ENCODE results near the gene KRTAP4-2. TPM values are rescaled to one million over a fixed set of nuclear protein-coding genes. Genes with fewer than 3 reads are reported as not detected.

Gene KRTAP4-2
- total and polyA plus RNA-seq, 2 donors (not counting 1 experiment from before 2014, with no cell fraction given), result not detected

DNA sequence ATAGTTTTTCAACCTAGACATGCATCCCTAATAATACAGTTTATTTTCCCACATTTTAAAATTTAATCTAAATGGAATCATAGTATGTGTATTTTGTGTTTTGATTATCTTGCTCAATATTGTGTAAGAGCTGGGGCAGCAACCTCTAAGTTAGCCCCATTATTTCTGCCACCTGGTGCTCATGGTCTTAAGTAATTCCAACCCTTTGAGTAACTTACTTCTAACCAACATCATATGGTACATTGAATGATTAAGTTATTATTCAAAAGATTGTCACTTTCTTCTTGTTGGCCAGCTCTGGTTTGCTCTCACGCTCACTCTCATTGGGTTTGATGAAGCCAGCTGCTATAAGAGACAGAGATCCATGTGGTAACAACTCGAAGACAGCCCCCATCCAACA lies 6.1 kb downstream of the KRTAP4-2 start:
- no peak overlapping the region for H3K27ac Mint-ChIP-seq

GRCh38 chr17:41168121-41168520 lies 9.9 kb downstream of the KRTAP4-2 start, which contains the start of gene KRTAP4-3:
KRTAP4-3 (minus strand) TSS chr17:41168221; CDS start chr17:41168172, 49 bp downstream.
- POLR2A ChIA-PET, result no interaction called here
- WGBS (ENCODE audit: insufficient coverage), result 100% methylated on average over 1 of the region's 1 CpG
- Mint-ChIP-seq H3K27ac (no peak within 1 kb of the TSS), H3K27me3 (peaks cover 12% of the 10 kb centered on the region), H3K9me3 (ENCODE audit: insufficient read depth) (no peaks in the 10 kb centered on the region), H3K4me3 (no peak within 1 kb of the TSS), H3K4me1 (peaks cover 3% of the 10 kb centered on the region)
- no peak for TF ChIP-seq CTCF (IDR thresholded peaks at IDR 0.05)
- no peak for TF ChIP-seq EZH2 (IDR thresholded peaks at IDR 0.05; ENCODE audit: borderline replicate concordance, insufficient read depth, low read depth, low read length, poor library complexity, severe bottlenecking)
- Histone ChIP-seq H3K4me2 (replicated peaks; ENCODE audit: low read depth, low read length, poor library complexity, severe bottlenecking) (no peak within 1 kb of the TSS), H3K9me3 (ENCODE audit: control extremely low read depth in 1 of 3, control insufficient read depth in 2 of 3, insufficient read depth in 1 of 3, low read length in 2 of 3) (peaks cover 0 to 6% (median 0%) of the 10 kb centered on the region in 3 donors), H3K4me1 (ENCODE audit: control insufficient read depth in 2 of 2, insufficient read depth in 2 of 2, low read length in 2 of 2) (no peaks in the 10 kb centered on the region), H3K36me3 (replicated peaks in 1 of 2; ENCODE audit: control extremely low read depth in 1 of 2, control insufficient read depth in 1 of 2, extremely low read depth in 1 of 2, insufficient read depth in 2 of 2, low read length in 1 of 2) (no peaks in the 10 kb centered on the region), H2AFZ (ENCODE audit: insufficient read depth, low read depth, low read length, poor library complexity, severe bottlenecking) (no peak within 1 kb of the TSS), H3K4me3 (ENCODE audit: control extremely low read depth in 1 of 5, extremely low read depth in 1 of 5, insufficient read depth in 1 of 5, low read depth in 2 of 5, low read length in 4 of 5) (no peak within 1 kb of the TSS), H3K27ac (ENCODE audit: low read length in 2 of 2) (no peak within 1 kb of the TSS), H3K27me3 (replicated peaks in 1 of 4; ENCODE audit: control extremely low read depth in 1 of 4, control insufficient read depth in 3 of 4, insufficient read depth in 4 of 4, low read length in 3 of 4) (no peaks in the 10 kb centered on the region), H3K9ac (ENCODE audit: low read length) (no peak within 1 kb of the TSS), H3K79me2 (ENCODE audit: control insufficient read depth, insufficient read depth, low read length) (no peaks in the 10 kb centered on the region), H4K20me1 (ENCODE audit: control insufficient read depth, insufficient read depth, low read length, poor library complexity, severe bottlenecking) (no peaks in the 10 kb centered on the region)
- CTCF ChIA-PET, result interaction anchor here (0.9 kb wide), 1 partner anchor 154 kb away, joined by 3 read pairs; no protein-coding TSS in a partner anchor
- ATAC-seq (ENCODE audit: low read depth), result no peak
- no peak for DNase-seq
- intact Hi-C loops (cut with micrococcal nuclease), result no loop called here

More for the DNA sequence above, 6.1 kb downstream of the KRTAP4-2 start:
- Mint-ChIP-seq H3K9me3 (ENCODE audit: insufficient read depth) (no peaks in the 10 kb centered on the region), H3K4me3 (no peak overlapping the region), H3K27me3 (peaks cover 16% of the 10 kb centered on the region), H3K4me1 (peaks cover 24% of the 10 kb centered on the region)
- H3K9ac ChIP-seq (ENCODE audit: low read length), result no peak overlapping the region
- H4K20me1 ChIP-seq (ENCODE audit: control insufficient read depth, insufficient read depth, low read length, poor library complexity, severe bottlenecking), result no peaks in the 10 kb centered on the region
- peaks cover 0 to 6% (median 0%) of the 10 kb centered on the region in 3 donors for H3K9me3 ChIP-seq (ENCODE audit: control extremely low read depth in 1 of 3, control insufficient read depth in 2 of 3, insufficient read depth in 1 of 3, low read length in 2 of 3)
- ChIA-PET POLR2A (no interaction called here), CTCF (no interaction called here)
- H3K27ac ChIP-seq (ENCODE audit: low read length in 2 of 2), result no peak overlapping the region
- no peak overlapping the region for H3K4me3 ChIP-seq (ENCODE audit: control extremely low read depth in 1 of 5, extremely low read depth in 1 of 5, insufficient read depth in 1 of 5, low read depth in 2 of 5, low read length in 4 of 5)
- intact Hi-C loops (cut with micrococcal nuclease), result no loop called here
- no peak overlapping the region for H2AFZ ChIP-seq (ENCODE audit: insufficient read depth, low read depth, low read length, poor library complexity, severe bottlenecking)
- WGBS (ENCODE audit: insufficient coverage), result 94% methylated on average over 2 of the region's 2 CpGs
- peaks cover 18 to 20% of the 10 kb centered on the region in 2 donors for H3K4me1 ChIP-seq (ENCODE audit: control insufficient read depth in 2 of 2, insufficient read depth in 2 of 2, low read length in 2 of 2)
- TF ChIP-seq CTCF (IDR thresholded peaks at IDR 0.05) (no peak), EZH2 (IDR thresholded peaks at IDR 0.05; ENCODE audit: borderline replicate concordance, insufficient read depth, low read depth, low read length, poor library complexity, severe bottlenecking) (no peak)
- ATAC-seq (ENCODE audit: low read depth) (no peak), DNase-seq (no peak)
- H3K79me2 ChIP-seq (ENCODE audit: control insufficient read depth, insufficient read depth, low read length), result no peaks in the 10 kb centered on the region
- H3K27me3 ChIP-seq (replicated peaks in 1 of 4; ENCODE audit: control extremely low read depth in 1 of 4, control insufficient read depth in 3 of 4, insufficient read depth in 4 of 4, low read length in 3 of 4), result no peaks in the 10 kb centered on the region
- H3K36me3 ChIP-seq (replicated peaks in 1 of 2; ENCODE audit: control extremely low read depth in 1 of 2, control insufficient read depth in 1 of 2, extremely low read depth in 1 of 2, insufficient read depth in 2 of 2, low read length in 1 of 2), result no peaks in the 10 kb centered on the region
- no peak overlapping the region for H3K4me2 ChIP-seq (replicated peaks; ENCODE audit: low read depth, low read length, poor library complexity, severe bottlenecking)
